ENCODE measurements around the gene TM7SF2.

The TM7SF2 gene

DNA sequence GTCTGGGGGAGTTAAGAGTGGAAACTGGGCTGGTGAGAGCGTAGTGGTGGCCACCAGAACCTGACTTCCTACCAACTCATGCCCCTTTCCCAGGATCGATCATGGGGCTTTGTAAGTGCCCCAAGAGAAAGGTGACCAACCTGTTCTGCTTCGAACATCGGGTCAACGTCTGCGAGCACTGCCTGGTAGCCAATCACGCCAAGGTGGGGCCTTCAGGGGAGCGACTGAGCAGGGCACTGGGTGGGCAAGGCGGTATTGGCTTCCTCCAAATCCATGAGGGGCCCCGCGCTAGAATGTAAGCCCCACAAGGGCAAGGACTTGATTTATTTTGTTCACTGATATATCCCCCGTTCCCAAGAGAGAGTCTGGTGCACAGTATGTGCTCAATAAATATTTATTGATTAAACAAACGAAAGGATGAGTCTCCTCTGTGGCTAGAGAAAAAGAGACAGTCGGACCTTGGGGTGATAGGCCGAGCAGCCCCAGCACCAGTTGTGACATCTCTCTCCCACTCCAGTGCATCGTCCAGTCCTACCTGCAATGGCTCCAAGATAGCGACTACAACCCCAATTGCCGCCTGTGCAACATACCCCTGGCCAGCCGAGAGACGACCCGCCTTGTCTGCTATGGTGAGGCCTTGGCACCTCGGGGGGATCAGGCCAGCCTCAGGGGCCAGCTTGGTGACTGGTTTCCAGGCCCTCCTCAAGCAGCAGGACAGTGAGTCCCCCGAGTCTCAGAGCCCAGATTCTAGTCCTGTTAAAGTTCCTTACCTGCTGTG, 26.9 kb upstream of the TM7SF2 start:
- peaks cover 3% of the 10 kb centered on the region; the same call in 1 of the 2 replicates for H3K36me3 ChIP-seq (replicated peaks; ENCODE audit: insufficient read depth, low read length)
- peaks cover 79% of the 10 kb centered on the region for H3K79me2 ChIP-seq (ENCODE audit: low read length)
- peak overlapping the region; percentile 92 for H3K4me2 ChIP-seq (ENCODE audit: low read depth, low read length)
- peak overlapping the region; percentile 88 for H3K9ac ChIP-seq (ENCODE audit: low read length)
- H3F3A ChIP-seq (ENCODE audit: insufficient read depth, low read length) = peaks cover 32% of the 10 kb centered on the region
- TF ChIP-seq EZH2 (optimal IDR thresholded peaks at IDR 0.05; ENCODE audit: low read depth, low read length) = no peak
- no peak for TF ChIP-seq EZH2phosphoT487 (IDR thresholded peaks at IDR 0.05; ENCODE audit: low read length)
- TF ChIP-seq, protein P1, sequence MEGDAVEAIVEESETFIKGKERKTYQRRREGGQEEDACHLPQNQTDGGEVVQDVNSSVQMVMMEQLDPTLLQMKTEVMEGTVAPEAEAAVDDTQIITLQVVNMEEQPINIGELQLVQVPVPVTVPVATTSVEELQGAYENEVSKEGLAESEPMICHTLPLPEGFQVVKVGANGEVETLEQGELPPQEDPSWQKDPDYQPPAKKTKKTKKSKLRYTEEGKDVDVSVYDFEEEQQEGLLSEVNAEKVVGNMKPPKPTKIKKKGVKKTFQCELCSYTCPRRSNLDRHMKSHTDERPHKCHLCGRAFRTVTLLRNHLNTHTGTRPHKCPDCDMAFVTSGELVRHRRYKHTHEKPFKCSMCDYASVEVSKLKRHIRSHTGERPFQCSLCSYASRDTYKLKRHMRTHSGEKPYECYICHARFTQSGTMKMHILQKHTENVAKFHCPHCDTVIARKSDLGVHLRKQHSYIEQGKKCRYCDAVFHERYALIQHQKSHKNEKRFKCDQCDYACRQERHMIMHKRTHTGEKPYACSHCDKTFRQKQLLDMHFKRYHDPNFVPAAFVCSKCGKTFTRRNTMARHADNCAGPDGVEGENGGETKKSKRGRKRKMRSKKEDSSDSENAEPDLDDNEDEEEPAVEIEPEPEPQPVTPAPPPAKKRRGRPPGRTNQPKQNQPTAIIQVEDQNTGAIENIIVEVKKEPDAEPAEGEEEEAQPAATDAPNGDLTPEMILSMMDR (IDR thresholded peaks at IDR 0.05; ENCODE audit: low read length) = no peak
- H3K27me3 ChIP-seq (replicated peaks; ENCODE audit: insufficient read depth, low read length) = no peaks in the 10 kb centered on the region
- DNase-seq = no peak
- no peaks in the 10 kb centered on the region for H3K9me2 ChIP-seq (replicated peaks; ENCODE audit: insufficient read depth, low read length)
- H3K4me1 ChIP-seq (ENCODE audit: low read length) = peaks cover 57% of the 10 kb centered on the region
- H3K4me3 ChIP-seq (ENCODE audit: low read length) = peak overlapping the region; percentile 84
- no peaks in the 10 kb centered on the region for H3K9me3 ChIP-seq (replicated peaks; ENCODE audit: insufficient read depth, low read length)
- H2AFZ ChIP-seq (ENCODE audit: low read length) = 0 out of 2 replicates have a peak overlapping the region, but pooled peaks have one; percentile 71
- peak overlapping the region; percentile 74; the same call in 1 of the 2 replicates for H3K27ac ChIP-seq (ENCODE audit: low read length)
- H4K20me1 ChIP-seq (ENCODE audit: insufficient read depth, low read length) = no peaks in the 10 kb centered on the region

- Histone ChIP-seq H3K79me2 (ENCODE audit: low read length) (peaks cover 74% of the 10 kb centered on the region), H3K4me1 (ENCODE audit: low read length) (peaks cover 63% of the 10 kb centered on the region), H3K9me3 (replicated peaks; ENCODE audit: insufficient read depth, low read length) (no peaks in the 10 kb centered on the region), H4K20me1 (ENCODE audit: insufficient read depth, low read length) (no peaks in the 10 kb centered on the region), H3K4me3 (ENCODE audit: low read length) (0 out of 2 replicates have a peak overlapping the region, but pooled peaks have one; percentile 84), H3K36me3 (replicated peaks; ENCODE audit: insufficient read depth, low read length) (peaks cover 3% of the 10 kb centered on the region; the same call in 1 of the 2 replicates), H3K9ac (ENCODE audit: low read length) (no peak overlapping the region), H2AFZ (ENCODE audit: low read length) (no peak overlapping the region), H3K27me3 (replicated peaks; ENCODE audit: insufficient read depth, low read length) (no peaks in the 10 kb centered on the region), H3K9me2 (replicated peaks; ENCODE audit: insufficient read depth, low read length) (no peaks in the 10 kb centered on the region), H3K4me2 (ENCODE audit: low read depth, low read length) (peak overlapping the region; percentile 92; the same call in 1 of the 2 replicates), H3F3A (ENCODE audit: insufficient read depth, low read length) (peaks cover 39% of the 10 kb centered on the region), H3K27ac (ENCODE audit: low read length) (no peak overlapping the region)
- no peak for DNase-seq
- TF ChIP-seq EZH2phosphoT487 (IDR thresholded peaks at IDR 0.05; ENCODE audit: low read length) = no peak
- no peak for TF ChIP-seq EZH2 (optimal IDR thresholded peaks at IDR 0.05; ENCODE audit: low read depth, low read length)
- TF ChIP-seq, protein P1 (IDR thresholded peaks at IDR 0.05; ENCODE audit: low read length) = no peak
Observed at GRCh38 chr11:65085446-65085845, 26.2 kb upstream of the TM7SF2 start.

- H3F3A ChIP-seq (ENCODE audit: insufficient read depth, low read length) = peaks cover 40% of the 10 kb centered on the region
Observed at GRCh38 chr11:65086809-65087208, 24.9 kb upstream of the TM7SF2 start.

More at GRCh38 chr11:65086809-65087208, 24.9 kb upstream of the TM7SF2 start:
- Histone ChIP-seq H2AFZ (ENCODE audit: low read length) (no peak overlapping the region), H4K20me1 (ENCODE audit: insufficient read depth, low read length) (no peaks in the 10 kb centered on the region), H3K9ac (ENCODE audit: low read length) (no peak overlapping the region), H3K4me3 (ENCODE audit: low read length) (no peak overlapping the region), H3K36me3 (replicated peaks; ENCODE audit: insufficient read depth, low read length) (no peaks in the 10 kb centered on the region; the same call in 1 of the 2 replicates), H3K79me2 (ENCODE audit: low read length) (peaks cover 60% of the 10 kb centered on the region), H3K9me2 (replicated peaks; ENCODE audit: insufficient read depth, low read length) (no peaks in the 10 kb centered on the region), H3K27ac (ENCODE audit: low read length) (peak overlapping the region; percentile 87; the same call in 1 of the 2 replicates), H3K9me3 (replicated peaks; ENCODE audit: insufficient read depth, low read length) (no peaks in the 10 kb centered on the region), H3K27me3 (replicated peaks; ENCODE audit: insufficient read depth, low read length) (no peaks in the 10 kb centered on the region), H3K4me1 (ENCODE audit: low read length) (peaks cover 63% of the 10 kb centered on the region), H3K4me2 (ENCODE audit: low read depth, low read length) (no peak overlapping the region)
- DNase-seq = no peak
- no peak for TF ChIP-seq EZH2 (optimal IDR thresholded peaks at IDR 0.05; ENCODE audit: low read depth, low read length)
- TF ChIP-seq, protein P1 (IDR thresholded peaks at IDR 0.05; ENCODE audit: low read length) = no peak
- no peak for TF ChIP-seq EZH2phosphoT487 (IDR thresholded peaks at IDR 0.05; ENCODE audit: low read length)

All from MM.1S (cell line).